HG03025 (cell line): ENCODE data around the gene TMEM63A.

Experiments used
- ATAC-seq: cut with Tn5 transposase; IDR thresholded peaks from one replicate; pipeline ENCODE4 v1.9.1; 2021; ENCODE audit warnings: mild to moderate bottlenecking, moderate library complexity; ENCODE audit not compliant: unreplicated experiment, low FRiP score

The TMEM63A gene

DNA sequence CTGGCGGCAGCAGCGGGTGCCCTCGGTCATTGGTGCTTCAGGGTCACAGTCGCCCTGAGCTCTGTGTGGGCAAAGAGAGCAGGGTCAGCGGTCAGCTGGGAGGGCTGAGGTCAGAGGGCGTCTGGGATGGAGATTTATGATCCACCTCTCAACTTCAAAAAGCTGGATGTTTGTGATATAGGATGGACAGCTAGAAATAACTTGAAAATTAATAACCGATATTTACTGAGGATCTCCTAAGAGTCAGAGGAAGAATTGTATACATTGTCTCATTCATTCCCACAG, 4.8 kb upstream of the TMEM63A start:
- ATAC-seq: no peak

DNA sequence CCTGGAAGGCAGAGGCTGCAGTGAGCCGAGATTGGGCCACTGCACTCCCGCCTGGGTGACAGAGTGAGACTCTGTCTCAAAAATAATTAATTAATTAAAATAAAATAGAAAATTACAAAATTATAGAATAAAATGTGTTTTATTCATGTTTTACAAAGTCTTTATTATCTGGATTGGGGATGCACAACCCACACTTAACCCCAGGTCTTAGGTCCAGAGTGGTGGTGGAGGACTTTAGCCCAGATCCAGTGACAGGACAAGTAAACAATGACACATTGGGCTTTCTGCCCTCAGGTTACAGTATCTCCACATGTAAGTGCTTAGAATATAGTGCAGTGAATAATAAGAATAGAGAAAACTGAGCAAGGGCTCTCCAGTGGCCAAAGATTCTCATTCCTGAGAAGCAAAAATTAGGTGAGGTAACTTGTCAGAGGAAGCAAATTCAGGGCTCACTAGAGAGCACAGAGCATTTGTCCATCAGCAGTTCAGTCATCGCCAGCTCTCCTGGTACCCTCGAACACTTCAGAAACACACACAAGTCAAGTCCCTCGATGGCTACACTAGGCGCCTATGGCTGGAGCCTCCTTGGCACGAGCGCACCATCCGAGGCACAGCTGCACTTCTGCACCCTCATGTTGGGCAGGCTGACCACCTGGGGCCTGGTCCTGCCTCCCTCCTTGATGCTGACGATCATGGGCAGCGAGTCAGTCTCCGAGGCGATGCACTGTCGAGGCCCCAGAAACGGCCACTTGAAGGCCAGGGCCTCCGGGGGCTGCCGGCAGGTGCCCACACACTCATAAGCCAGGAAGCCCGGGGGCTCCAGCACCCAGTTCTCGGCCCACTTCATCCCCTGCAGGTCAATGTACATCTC, 4.2 kb upstream of the TMEM63A start:
- ATAC-seq: no peak

DNA sequence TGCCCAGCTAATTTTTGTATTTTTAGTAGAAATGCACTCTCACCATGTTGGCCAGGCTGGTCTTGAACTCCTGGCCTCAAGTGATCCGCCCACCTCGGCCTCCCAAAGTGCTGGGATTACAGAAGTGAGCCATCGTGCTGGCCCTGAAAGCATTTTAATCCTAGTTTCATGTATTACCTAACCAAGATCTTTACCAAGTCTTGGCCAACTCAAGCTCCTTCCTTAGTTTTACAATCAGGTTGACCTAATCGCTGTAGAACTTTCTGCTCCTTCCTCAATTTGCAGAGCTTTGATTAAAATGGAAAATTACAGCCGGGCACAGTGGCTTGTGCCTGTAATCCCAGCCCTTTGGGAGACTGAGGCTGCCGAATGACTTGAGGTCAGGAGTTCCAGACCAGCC, 3.2 kb upstream of the TMEM63A start:
- ATAC-seq: no peak

DNA sequence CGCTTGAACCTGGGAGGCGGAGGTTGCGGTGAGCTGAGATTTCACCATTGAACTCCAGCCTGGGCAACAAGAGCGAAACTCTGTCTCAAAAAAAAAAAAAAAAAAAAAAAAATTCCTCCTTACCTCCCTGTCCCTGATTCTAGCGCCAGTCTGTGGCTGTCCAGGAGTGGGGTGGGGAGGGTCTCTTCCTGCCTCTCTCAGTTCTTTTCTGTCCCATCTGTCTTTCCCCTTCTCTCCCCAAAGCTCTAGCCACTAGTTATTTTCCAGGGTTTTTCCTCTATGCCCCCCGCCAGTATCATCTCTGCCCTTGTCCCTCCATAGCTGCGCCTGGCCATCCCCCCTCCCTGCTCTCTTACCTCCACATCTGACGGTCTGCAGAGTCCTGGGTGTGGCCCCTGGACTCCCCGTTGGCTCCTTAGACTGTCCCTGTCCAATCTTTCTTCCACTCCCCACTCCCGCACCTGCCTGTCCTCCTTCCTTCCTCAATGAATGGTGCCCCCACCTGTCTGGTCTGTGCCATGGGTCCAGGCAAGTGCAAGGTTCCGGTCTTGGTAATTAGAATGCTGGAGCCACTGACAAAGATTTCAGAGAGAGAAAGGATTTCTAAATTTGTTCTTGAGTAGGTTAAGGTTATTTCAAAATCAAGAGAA, 1.6 kb upstream of the TMEM63A start:
- no peak for ATAC-seq

DNA sequence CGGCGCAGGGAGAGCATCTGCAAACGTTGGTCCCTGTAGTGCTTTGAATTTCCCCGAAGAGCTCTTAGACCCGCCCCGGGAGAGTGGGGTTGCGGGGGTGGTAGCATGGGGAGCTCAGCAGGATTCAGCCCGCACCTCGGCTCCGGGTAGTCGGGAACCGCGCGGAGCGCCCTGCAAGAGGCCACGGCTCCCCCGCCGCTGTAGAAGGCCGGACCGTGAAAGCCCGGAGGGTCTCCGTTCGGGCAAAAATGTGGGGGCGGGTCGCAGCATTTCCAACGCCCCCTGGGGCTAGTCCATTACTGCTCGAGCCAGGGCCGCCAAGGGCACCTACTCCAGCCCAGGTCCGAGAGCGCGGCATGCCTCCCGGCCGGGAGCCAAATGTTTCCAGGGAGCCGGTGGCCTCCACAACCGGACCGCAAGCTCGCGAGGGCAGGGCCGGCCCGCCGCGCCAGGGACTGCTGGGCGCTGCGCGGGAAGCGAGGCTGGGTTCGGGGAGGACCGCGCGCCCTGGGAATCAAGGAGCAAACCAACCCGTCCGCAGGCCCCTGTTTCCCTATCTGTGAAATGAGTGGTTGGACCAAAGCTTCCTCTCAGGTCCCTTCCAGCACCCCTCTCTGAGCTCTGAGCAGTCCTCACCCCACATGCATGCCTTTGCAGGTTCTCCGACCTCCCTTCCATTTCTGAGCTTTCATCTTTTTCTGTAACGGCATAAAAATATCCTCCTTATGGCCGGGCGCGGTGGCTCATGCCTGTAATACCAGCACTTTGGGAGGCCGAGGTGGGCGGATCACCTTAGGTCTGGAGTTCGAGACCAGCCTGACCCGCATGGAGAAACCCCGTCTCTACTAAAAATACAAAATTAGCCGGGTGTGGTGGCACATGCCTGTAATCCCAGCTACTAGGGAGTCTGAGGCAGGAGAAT, 775 bp upstream of the TMEM63A start:
- peak; percentile 25 for ATAC-seq

DNA sequence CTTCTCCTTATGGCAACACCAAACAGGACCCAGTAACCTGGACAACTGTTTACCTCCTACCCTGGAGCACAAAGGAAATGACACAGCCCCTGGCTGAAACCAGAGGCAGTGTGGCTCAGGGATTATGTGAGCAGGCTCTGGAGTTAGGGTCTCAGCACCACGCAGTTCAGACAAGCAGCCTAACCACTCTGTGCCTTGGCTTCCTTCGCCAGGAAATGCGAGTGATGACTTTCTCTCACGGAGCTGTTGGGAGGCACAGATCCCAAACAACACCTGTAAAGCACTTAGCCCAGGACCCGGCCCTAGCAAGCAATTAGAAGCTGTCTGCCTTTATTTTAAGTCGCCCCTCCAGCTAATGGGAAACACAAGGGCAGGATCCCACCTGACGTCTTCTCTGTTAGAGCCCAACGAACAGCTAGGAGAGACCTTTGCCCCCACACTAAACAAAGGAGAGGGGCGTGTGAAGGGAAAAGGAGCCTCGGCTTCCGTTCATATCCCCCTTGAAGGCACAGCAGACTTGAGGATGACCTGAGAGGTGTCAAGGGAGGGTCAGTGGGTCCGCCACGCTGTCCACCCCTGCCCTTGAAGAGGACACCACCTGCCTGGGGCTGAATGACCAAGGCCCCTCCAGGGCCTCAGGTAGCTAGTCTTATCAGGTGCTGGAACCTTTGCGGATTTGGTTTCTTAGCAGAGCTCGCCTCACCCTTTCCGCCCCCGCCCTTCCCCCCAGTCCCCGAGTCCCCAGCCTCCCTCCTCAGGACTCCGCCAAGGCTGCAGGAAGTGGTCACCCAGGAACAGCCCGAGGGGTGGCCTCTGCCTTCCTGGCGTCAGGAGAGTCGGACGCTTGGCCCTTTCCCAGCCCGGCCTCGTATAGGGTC, 860 bp downstream of the TMEM63A start:
- ATAC-seq: peak; percentile 28

DNA sequence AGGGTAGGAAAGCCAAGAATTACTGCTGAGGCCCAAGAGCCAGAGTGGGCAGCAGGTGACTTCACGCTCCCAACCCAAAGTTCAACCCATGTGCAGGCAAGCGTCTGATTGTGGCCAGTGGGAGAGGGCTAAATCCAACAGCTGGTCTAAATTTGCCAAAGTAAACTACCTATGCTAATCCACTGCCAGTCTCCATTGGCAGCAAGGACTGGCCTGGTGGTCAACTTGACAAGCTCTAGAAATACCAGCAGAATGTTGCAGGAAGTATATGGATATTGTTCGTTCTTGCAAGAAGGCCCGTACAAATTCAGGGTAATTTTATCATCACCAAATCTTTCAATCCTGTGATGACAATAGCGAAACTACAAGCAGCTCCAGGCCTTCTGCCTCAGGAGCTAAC, 1.5 kb downstream of the TMEM63A start:
- ATAC-seq: no peak

DNA sequence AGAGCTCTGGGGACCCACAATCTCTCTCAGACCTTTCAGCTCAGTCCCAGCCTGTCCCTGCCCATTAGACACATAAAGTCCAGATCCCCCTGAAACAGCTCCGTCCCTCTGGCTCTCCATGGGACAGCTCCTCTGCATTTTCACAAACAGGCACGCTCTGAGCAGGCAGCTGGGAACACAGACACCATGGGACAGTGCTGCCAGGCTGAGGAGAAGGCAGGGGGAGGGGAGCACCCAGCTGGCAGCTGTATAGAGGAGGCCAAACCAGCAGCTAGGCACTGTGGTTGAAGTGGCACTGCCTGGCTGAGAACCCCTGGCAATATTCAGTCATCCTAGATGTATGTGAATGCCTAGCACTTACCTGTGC, 2.0 kb downstream of the TMEM63A start:
- ATAC-seq: no peak

DNA sequence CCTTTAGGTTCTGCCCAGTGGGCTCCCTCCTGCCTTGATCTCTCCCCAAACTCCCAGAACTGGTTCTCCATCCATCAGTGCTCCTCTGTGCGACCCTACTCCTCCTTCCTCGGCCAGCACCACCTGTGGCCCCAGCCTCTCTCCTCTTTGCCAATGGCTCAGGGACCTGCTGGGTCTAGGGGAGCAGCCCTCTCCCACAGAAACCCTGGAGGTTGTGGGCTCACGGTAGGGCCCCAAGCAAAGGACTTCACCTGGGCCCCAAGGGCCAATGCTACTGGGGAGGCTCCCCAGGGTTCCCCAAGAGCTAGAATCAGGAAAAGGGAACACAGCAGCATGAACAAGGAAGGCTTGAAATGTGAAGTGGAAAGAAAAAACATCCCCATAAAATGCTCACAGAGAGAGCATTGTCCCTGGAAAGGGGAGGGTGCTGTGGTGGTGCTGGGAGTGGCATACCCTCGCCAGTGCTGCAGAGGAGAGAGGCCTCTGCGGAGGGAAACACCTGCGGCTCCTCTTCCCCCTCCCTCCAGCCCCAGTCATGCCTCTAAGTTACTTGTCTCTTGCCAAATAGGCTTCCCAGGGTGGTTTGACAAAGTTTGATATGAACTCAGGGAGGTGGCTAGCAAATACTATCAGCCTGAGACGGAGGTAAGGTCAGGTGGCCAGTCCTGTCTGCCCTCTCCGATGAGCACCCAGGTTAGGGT, 2.5 kb downstream of the TMEM63A start:
- no peak for ATAC-seq

DNA sequence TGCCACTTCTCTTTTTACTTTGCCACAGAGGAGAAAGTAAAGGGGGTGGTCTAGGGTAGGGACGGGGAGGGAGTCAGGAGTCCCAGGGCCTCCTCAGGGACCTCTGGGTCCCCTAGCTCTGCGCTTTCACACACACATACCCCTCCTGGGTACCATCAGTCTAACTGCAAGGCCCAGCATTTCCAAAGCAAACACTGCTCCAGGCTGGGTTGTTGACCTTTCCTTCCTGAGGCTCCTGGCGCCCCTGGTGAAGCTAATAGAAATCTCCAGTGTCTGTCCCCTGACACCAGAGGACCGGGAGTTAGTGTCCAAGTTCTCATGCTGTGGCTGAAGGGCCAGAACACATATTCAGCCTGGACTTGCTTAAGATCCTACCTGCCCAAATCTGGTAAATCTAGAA, 3.9 kb downstream of the TMEM63A start:
- no peak for ATAC-seq

DNA sequence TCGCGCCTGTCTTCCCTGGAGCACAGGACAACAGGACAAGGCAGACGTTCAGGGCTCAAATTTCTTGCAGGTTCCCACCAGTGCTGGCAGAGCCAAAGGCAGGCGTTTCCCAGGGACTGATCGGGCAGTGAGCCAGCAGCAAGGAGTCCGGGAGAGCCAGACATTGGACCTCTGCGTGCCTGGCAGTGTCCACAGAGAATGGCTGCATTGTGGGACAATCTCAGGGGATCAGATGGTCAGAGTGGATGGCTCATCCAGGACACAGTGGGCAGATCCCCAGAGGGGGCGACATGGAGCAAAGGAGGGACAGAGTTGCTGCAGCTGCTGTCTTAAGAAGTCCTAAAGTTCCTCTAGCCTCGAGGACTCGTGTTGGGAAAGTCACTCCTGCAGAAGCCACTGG, 4.6 kb downstream of the TMEM63A start:
- no peak for ATAC-seq

DNA sequence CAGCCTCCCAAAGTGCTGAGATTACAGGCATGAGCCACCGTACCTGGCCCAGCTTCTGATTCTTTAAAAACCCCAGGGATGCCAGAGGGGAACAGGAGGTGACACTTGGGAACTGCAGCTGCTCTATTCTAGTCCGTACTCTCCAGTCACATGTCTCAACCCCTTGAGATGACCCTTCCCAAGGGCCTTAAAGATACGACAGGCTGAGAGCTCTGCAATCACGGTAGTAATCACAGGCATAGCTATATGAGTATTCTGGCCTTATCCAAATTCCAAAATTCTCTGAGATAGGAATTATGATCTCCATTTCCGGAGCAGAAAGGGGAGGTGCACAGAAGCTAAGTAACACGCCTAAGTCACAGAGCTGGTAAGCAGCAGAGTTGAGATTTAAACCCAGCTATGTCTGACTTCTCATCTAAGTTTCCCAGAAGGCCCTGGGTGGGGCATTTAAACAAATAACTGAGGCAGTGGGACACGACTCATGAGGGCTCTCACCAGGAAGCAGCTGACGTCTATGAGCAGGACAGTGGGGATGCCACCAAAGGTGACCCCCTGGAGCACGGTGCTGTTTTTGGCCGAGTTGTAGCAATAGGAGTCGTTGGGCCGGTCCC, 5.2 kb downstream of the TMEM63A start:
- no peak for ATAC-seq

DNA sequence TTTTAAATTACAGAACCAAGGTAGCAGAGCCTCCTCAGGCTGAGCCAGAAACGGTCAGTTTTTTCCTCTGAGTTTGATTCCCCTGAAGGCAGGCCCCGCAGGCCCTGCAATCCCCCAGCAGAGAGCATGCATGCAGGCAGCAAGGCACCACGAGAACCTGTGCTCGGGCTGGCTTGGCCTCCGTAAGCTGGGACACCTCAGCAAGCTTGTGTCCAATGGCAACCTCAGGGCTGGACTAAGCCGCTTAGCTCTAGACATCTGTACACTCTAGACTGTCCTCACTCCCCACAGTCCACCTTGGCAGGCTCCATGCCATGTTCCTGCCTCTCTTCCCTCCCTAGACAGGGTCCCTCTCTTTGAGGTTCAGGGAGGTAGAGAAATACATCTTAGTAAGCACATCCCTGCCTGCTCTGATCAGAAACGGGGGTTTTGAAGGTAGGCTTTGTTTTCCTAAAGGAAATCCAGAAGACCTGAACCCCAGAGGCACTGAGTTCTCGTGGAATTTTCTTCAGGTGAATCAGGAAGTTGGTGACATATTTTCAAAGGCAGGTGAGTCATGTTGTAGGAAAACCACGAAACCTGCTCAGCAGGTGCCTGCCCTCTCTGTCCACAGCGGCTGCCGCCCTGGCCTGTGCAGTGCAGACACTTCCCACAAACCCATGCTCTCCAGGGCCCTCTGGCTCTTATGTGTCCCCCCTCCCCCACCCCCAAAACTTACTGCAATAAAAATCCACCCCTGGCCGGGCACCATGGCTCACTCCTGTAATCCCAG, 7.0 kb downstream of the TMEM63A start:
- ATAC-seq: no peak

DNA sequence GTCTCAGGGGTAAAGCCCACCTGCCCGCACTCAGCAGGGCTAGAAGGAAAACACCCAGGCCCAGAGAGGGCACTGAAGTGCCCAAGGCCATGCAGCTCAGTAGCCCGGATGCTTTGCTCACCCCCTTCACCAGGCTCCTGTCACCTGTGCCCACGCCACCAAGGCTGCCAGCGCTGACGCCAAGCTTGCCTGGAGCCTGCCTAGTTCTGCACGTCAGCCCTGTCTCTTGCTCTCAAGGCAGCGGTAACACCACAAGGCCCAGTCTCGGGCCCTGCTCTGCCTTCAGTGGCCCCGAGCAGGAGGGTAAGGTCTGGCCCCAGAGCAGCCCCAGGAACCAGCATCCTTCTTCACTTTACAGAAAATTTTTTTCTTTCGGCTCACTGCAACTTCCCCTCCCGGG, 7.7 kb downstream of the TMEM63A start:
- no peak for ATAC-seq

DNA sequence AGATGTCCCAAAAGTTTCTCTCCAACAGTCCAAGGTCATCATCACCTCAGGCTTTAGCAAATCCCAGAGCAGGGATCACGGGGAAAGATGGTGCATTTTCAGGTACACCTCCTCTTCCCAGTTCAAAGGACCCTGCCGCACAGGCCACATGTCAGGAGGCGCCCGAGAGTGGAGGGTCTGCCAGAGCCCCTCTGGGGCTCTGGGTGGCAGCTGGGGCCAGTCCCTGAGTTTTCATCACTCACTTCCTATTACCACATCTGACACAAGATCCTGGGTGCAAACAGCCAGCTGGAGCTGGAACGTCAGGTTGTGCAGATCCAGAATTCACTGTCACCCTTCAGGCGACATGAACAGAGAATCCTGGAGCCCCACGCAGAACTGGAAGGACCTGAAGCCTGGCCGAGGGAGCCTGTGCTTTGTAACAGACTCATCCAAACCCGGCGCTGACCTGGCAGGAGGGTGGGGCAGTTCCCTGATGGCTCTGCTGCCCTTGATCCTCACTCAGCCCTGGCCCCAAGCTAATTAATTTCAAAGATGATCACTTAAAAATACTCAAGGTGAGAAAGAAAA, 8.8 kb downstream of the TMEM63A start:
- no peak for ATAC-seq

DNA sequence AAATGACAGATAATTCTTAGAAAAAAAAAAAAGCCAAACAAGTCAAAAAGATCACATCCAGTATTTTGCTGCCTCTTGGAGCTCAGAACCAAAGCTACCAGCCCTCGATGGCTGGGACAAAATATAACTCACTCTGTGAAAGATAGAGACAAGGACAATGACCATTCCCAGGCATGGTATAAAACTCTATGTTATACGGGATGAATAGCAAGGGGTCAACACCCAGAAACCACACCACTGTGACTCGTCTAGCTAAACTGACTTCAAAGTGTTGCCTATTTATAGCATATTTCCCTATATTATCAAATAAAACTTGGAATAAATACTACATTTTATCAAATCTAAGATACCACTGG, 10.1 kb downstream of the TMEM63A start:
- no peak for ATAC-seq

DNA sequence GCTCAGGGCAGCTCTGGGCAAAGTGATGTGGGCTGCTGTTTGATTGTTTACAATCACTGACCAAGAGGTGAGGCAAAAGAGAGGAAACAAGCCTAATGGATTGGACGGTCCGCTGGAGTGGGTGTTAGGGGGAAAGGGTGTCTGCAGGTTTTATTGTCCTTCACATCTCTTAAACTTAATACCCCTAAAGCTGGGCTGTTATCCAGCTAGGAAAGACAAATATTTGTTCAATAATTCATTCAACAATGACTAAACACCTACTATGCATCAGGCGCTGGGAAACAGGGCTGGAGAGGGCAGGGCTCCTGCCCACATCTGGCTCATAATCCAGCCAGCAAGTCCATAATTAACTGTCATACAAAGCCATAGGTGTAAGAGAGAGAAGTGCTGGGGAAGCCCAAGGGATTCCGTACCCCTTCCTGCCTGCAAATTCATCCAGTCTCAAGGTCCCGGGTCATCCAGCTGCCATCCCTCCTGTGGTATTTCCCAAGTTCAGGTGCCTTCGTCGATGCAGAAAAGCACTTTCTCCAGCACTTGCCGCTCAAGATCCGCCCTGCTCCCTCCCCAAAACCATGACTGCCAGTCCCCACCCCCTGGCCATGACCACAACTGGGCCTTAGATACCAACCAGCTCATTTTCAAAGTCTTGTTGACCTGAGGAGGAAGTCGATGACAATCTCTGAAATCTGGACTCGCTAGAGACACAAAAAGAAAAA, 10.7 kb downstream of the TMEM63A start:
- no peak for ATAC-seq

DNA sequence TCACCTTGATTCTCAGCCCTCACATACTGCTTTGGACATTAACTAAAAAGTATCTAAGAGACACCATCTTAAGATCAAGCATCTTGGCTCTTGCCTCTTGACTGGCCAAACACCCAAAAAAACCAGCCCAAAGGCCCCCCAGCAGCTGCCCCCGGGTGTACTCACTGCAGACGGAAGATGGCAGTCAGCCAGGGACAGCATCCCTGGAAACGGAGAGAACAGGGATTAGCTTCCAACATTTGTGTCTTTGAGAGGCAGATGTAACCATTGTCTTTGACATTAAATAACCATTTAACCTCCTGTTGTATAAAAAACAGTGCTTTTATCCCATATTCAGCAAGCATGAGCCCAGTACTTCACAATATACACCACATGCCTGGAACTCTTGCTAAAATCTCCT, 11.3 kb downstream of the TMEM63A start:
- no peak for ATAC-seq
